ENCODE data around the gene SEMA4D.

The SEMA4D gene

DNA sequence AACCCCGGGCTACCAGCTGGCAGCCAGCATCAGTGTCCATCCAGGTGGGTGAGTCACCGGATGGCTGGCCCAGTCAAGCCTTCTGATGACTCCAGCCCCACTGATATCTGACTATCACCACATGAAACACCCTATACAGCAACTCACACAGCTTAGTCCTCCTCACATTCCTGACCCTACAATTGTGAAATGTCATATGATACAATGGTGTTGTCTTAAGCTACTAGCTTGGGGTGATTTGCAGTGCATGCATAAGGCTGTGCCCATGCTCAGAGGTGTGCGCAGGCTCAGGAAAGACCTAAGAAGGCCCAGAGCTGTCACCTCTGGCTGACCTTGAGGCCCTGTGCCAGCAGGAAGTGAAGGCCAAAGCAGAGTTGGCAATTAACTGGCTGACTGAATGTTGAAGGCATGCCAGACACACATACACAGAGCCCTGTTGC lies 21.5 kb upstream of the SEMA4D start:
- in situ Hi-C loops (cut with MboI; ENCODE audit: low sequenced_read_pairs, unreplicated experiment) = no loop called here
- DNase-seq (ENCODE audit: low spot score) = no peak
- TF ChIP-seq, protein P1, sequence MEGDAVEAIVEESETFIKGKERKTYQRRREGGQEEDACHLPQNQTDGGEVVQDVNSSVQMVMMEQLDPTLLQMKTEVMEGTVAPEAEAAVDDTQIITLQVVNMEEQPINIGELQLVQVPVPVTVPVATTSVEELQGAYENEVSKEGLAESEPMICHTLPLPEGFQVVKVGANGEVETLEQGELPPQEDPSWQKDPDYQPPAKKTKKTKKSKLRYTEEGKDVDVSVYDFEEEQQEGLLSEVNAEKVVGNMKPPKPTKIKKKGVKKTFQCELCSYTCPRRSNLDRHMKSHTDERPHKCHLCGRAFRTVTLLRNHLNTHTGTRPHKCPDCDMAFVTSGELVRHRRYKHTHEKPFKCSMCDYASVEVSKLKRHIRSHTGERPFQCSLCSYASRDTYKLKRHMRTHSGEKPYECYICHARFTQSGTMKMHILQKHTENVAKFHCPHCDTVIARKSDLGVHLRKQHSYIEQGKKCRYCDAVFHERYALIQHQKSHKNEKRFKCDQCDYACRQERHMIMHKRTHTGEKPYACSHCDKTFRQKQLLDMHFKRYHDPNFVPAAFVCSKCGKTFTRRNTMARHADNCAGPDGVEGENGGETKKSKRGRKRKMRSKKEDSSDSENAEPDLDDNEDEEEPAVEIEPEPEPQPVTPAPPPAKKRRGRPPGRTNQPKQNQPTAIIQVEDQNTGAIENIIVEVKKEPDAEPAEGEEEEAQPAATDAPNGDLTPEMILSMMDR (IDR thresholded peaks at IDR 0.05; ENCODE audit: borderline replicate concordance, control extremely low read depth, extremely low read depth, insufficient read depth, missing control alignments) = no peak

DNA sequence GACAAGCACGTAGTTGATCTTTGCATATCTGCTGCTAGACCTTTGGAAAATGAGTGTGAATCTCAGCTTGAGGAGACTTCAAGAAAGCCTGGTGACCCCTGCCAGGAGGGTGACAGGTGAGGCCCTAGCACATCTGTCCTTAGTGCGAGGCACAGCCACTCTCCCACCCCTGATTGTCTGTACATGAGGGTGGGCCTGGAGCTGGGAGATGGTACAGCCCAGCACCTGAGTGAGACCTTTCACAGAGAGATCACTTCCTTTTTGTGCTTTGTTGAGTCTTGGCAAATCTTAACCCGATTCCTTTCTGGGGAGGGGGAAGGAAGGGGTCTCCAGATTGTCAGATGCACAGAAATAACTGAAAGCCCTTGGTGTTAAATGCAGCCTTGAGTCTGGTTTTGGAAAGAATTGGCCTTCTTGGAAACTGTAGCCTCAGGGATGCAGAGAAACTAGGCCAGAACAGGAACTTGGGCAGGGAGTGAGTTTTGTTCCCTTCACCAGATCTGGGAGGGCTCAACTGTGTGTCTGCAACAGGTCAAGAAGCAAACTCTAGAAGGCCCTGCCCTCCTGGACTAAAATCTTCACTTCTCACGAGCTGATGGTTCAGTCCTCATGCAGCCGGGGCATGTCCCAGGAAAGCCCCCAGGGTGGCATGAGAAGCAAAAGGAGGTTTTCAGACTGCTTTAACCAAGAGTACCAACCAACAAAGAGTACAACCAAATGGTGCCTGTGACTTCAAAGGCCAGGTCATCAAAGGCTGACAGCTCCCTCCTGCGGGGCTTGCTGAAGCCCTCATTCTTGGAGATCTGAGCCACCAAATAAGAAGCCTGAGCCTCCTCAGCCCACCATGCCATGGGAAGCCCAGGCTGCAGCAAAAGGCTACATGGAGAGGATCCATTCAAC lies 20.8 kb upstream of the SEMA4D start:
- no peak for DNase-seq (ENCODE audit: low spot score)
- in situ Hi-C loops (cut with MboI; ENCODE audit: low sequenced_read_pairs, unreplicated experiment) = no loop called here
- TF ChIP-seq, protein P1 (IDR thresholded peaks at IDR 0.05; ENCODE audit: borderline replicate concordance, control extremely low read depth, extremely low read depth, insufficient read depth, missing control alignments) = no peak

GRCh38 chr9:89515416-89515815 lies 17.5 kb upstream of the SEMA4D start:
- TF ChIP-seq, protein P1 (IDR thresholded peaks at IDR 0.05; ENCODE audit: borderline replicate concordance, control extremely low read depth, extremely low read depth, insufficient read depth, missing control alignments) = no peak
- DNase-seq (ENCODE audit: low spot score) = no peak
- in situ Hi-C loops (cut with MboI; ENCODE audit: low sequenced_read_pairs, unreplicated experiment) = no loop called here

- in situ Hi-C loops (cut with MboI; ENCODE audit: low sequenced_read_pairs, unreplicated experiment) = no loop called here
- no peak for DNase-seq (ENCODE audit: low spot score)
- TF ChIP-seq, protein P1 (IDR thresholded peaks at IDR 0.05; ENCODE audit: borderline replicate concordance, control extremely low read depth, extremely low read depth, insufficient read depth, missing control alignments) = no peak
Observed at GRCh38 chr9:89514956-89515355, 17.0 kb upstream of the SEMA4D start.

- in situ Hi-C loops (cut with MboI; ENCODE audit: low sequenced_read_pairs, unreplicated experiment) = no loop called here
- TF ChIP-seq, protein P1 (IDR thresholded peaks at IDR 0.05; ENCODE audit: borderline replicate concordance, control extremely low read depth, extremely low read depth, insufficient read depth, missing control alignments) = no peak
- no peak for DNase-seq (ENCODE audit: low spot score)
Observed at GRCh38 chr9:89514337-89514736, 16.4 kb upstream of the SEMA4D start.

GRCh38 chr9:89513837-89514236 lies 15.9 kb upstream of the SEMA4D start:
- in situ Hi-C loops (cut with MboI; ENCODE audit: low sequenced_read_pairs, unreplicated experiment) = no loop called here
- TF ChIP-seq, protein P1 (IDR thresholded peaks at IDR 0.05; ENCODE audit: borderline replicate concordance, control extremely low read depth, extremely low read depth, insufficient read depth, missing control alignments) = no peak
- DNase-seq (ENCODE audit: low spot score) = no peak
